GM19099 (cell line): ENCODE measurements around the gene PRR33.

ENCODE experiments used
- POLR2A ChIP-seq: IDR thresholded peaks from 3 replicates; pipeline ENCODE4 v1.6.1; 2011; ENCODE audit warnings: low read depth; ENCODE audit not compliant: insufficient read length; ENCODE audit errors: extremely low read depth

The PRR33 gene

DNA sequence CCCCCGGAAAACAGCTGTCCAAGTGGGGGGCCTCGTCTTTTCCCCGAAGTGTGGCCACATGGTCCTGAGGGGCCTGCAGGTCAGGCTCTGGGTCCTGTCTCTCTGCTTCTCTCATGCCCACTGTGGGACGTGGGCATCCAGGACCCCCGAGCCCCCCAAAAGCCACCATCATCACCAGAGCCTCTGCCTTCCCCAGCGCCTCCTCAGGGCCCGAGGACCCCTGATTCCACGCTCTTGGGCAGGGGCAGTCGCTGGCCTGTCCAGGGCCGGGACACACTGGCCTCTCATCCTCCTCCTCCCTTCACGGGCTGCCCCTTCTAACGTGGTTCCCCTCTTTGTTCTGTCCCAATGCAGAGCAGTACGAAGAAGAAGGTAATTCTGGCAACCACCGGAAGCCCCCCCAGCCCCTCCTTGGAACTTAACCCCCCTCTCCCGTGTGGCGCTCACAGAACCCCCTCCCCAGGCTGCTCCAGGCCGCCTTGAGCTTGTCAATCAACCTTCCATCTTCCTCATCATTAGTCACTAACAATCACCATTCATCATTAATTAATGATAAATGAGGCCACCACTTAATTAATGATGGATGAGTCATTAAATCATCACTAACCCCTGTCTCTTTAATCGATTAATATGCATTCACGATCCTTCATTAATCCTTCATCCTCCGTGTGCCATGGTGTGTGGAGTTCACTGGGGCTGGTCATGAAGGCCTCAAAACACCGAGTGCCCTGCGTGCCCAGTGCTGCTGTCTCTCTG is 31.7 kb upstream of the PRR33 start:
- TF ChIP-seq POLR2A = no peak

DNA sequence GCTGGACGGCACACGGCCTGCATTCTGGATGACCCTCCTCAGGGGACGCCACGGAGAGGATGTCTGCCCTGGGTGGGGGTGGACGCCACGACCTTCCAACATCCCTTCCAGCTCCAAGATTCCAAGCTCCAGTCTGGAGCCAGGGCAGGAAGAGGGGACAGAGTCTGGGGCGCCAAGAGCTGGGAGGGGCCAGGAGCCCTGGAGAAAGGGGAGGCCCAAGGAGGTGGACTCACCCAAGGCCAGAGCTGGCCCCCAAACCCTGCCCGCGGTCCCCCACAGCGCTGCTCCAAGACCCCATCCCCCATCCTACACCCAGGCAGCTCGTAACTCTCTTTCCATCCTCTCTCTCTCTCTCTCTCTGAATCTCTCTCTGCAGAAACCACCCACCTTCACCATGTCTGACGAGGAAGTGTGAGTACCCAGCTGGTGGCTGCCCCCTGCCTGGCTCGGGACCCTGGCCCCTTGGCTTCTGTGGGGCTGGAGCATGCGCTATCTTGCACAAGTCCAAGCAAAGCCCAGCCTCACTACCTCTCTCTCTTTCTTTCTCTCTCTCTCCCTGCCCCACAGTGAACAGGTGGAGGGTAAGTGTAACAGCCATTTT is 30.9 kb upstream of the PRR33 start:
- TF ChIP-seq POLR2A = no peak

DNA sequence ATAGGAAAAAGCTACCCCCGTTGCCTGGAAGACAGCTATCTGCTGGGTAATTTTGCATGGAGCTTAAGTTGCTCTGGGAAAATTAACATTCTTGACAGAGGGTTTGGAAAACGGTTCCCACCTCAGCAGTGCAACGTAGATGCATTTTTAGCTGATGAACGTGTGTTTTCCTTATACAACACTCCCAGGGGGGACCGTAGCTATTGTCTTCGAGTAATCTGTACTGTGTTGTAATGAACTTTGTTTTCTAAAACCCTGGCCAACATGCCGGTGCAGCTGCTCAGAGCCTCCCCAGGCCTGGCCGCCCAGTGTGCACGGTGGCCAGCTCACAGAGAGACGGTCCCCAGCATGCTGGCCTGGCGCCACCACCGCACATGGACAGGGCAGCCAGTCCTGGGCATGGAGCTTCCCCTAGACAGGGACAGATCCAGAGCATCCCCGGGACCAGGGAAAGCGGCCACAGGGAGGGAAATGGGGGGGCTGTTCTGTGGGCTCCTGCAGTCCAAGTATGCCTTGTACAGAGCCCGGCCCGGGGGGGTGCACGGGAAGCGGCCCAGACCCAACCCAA is 30.0 kb upstream of the PRR33 start:
- TF ChIP-seq POLR2A = no peak

DNA sequence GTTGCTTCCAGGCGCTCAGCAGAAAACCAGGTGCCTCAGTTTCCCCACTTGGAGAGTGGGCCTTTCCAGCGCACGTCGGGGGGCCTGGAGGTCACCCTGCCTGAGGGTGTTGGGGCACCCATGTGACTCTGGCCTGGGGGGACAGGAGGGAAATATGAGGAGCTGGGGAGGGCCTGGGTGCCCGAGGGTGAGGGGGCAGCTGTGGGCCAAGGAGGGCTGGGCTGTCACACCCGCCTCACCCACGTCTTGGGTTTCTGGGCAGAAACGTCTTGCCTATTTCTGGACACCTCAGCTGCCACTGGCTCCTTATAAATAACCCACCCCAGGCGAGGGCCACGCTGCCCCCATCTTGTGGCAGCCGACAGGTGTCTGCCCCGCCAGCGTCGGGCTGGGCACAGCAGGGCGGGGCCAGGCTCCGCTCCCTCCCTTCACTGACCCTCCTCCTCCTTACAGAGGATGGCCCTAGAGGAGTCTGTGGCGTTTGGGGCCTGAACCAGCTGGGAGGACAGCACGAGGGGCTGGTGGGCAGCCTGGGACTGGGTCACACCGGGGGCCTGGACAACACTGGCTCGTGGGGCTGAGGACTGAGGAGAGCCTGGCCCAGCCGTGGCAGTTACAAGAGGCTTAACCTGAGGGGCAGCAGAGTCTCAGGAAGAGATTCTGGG is 29.3 kb upstream of the PRR33 start:
- TF ChIP-seq POLR2A = no peak

DNA sequence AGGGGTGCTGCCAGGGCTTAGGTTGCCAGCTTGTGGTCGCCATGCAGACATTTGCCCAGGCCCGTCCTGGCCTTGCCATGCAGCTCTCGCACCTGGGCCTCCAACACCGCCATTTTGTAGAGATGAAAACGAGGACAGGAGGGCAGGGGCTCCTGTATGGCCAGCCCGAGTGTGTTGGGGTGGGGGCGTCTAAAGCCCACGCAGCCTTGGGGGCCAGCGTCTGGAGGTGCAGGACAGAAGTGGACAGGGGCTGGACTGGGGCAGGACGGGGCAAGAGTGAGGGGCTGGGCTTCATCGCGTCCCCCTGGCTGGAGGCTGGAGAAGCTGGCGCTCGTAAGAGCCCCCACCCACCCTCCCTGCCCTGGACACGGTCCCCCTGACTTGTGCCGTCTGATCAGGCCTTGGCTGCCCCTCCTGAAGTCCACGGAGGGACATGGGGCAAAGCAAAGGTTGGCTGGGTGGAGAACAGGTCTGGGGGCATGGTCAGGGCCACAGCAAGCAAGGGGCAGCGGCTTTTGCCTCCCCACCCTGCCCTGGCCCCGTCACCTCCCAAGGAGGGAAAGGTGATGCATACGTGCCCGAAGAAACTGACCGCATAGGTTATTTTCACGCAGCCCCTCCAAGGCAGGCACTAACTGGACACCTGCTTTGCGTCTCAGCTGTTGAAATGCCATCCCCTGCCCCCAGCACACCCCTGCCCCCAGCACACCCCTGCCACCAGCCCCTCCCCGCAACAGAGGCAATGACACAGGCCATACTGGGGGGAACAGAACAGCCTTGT is 28.6 kb upstream of the PRR33 start:
- TF ChIP-seq POLR2A = no peak

DNA sequence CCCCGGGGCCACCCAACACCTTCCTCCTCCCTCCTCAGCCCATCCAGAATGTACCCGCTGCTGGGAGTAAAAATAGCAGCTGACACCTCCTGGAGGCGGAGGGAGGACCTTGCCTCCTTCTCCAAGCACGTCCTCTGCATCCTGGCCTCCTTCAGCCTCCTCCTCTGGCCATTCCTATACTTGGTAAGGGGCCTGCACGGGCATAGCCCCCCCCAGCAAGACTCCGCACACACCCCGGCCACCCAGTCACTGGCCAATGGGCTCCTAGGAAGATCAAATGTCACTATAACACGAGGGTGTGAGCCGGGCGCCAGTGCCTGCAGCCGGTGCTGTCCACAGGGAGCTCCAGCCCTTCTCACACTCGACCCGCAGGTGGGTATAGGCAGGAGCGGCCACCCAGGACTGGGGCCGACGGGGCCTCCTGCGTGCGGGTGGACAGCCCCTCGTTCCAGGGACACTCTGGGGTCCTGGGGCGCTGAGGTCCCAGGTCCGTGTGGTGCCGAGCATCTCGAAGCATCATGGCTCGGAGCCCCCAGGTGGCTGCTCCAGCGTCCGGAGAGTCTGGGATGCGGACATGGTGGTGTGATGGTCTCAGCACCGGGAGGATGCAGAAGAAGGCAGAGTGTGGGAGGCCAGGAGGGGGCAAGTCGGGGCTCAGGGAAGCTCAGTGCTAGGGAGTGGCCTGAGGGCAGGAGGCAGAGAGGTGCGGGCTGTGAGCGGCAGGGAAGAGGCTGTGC is 27.9 kb upstream of the PRR33 start, which contains the start of gene TNNT3:
TNNT3 (plus strand) TSS at position 313 of the 737 bp plus-strand sequence. CDS start 3,172 bp downstream, outside the sequence.
- no peak for TF ChIP-seq POLR2A

DNA sequence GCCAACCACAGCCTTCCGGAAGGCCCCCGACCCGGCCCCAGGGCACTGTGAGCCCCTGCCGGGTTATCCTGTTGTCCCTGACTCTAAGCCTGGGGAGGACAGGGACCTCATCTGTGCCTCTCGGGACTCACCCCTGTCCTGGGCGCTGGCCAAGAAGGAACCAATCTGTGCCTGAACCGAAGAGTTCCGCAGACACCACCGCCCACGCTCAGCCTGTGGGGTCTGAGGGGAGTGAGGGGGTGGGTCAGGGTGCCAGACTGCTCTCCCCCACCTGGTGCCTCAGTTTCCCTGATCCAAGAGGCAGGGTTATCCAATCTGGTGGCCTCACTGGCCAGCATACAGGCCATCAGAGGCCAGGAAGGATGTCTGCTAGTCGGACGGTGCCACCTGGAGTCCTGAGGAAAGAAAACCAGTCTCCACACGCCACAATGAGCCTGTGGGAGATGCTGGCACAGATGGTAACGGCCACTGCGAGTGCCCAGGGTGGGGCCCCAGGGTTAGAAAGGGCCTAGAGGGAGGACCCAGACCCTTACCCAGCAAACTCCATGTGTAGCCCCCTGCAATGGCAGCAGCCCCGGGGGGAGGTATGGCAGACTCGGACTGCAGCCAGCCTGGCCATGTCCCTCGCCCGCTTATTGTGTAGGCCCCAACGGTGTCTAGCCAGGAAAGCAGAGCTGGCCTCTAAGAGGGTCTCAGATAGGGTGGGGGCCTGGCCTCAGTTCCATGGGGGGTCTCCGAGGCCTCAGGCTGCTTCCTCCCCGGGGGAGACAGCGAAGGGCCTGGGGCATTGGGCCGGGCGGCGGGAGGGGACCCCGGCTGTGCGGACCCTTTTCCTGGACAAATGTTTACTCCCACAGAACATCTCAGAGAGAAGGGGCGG is 27.0 kb upstream of the PRR33 start:
- no peak for TF ChIP-seq POLR2A

DNA sequence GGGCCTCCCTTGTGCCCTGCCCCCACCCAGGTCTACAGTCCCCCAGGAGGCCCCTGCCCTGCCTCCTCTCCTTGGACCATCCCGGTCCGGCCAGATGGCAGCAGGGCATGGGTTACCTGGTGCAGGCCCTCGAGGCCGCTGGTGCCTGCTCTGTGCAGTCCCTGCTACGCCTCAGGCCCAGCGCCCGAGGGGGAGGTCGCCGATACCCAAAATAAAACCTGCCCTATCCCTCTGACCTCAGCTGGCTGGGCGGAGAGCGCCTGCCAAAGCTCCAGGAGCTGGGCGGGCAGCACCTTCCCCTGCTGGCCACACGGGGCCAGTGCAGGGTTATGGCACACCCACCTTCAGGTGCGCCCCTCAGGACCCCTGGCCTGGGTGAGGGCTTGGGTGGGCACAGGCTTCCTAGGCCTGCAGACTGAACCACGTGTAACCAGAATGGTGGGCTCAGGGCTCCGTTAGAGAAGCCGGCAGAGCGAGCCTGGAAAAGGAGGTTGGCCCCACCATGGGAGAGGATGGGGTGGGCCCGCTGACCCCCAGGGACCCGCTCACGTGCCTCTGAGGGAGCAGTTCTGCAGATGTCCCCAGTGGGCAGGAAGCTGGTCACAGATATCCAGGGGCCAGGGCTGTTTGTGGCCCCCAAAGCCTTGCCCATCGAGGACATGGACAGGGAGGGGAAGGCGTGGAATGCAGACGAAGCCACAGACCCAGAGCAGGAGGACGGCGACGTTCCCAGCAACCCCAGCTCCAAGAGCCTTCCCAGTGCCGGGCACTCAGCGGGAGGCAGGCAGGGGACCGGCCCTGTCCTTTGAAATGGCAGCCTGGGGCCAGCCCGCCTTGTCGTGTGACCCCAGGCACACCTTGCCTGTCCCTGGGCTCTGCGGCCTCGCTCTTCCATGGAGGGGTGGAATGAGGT is 26.1 kb upstream of the PRR33 start:
- no peak for TF ChIP-seq POLR2A

DNA sequence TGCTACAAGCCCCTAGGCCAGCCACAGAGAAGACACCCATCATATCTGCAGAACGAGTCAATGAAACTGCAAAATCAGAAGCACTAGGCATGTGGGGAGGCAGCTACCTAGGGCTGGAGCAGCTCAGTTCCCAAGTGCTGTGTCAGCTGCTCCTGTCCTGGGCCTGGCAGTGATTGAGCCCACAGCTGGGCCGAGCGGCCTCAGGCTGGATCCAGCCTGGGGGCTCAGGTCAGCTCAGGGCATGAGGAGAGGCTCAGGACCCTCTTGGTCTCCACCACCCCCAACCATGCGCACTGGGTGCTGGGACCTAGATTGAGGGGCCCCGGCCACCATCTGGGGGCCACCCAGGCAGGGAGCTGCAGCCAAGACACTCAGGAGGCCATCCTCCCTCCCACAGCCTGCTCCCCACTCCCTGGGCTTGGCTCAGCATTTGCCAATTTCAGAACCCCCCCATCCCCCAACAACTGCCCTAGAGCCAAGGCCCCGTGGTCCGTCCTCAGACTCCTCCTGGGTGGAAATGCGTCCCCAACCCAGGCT is 25.4 kb upstream of the PRR33 start:
- no peak for TF ChIP-seq POLR2A

DNA sequence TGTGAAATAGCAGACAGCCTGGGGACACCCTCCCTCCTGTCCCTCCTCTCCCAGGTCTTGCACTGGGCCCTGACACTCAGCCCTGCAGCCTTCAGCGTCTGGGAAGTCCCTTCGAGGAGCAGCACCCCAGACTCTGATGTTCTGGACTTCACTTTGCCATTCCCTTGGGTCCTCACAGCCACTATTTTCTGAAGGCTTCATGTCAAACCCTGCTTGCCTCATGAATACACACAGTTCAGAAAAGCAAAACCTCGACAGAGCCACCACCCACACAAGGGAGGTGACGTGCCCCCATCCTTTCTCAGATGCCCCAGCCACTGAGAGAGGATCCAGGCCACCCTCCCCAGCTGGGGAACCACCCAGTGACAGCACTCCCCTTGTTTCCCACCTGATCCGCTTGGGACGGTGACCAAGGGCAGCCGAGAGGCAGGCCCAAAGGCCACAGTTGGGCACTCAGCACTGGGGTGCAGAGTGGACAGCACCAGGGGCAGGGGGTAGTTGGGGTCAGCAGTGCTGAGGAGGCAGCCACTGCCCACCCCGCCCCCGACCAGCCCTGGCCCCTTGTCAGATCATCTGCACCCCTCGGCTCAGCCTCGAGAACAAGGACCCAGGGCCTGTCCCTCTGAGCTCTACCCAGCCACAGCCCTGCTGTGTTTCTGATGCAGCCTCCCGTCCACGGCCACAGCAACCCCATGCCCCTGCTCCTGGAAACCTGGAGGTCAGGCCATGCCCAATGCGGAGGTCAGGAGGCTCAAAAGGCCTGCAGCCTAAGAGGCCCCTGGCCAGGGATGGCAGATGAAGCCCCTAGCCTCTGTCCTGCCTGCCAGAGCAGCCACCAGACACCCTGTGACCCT is 24.7 kb upstream of the PRR33 start:
- TF ChIP-seq POLR2A = peak; percentile 28

DNA sequence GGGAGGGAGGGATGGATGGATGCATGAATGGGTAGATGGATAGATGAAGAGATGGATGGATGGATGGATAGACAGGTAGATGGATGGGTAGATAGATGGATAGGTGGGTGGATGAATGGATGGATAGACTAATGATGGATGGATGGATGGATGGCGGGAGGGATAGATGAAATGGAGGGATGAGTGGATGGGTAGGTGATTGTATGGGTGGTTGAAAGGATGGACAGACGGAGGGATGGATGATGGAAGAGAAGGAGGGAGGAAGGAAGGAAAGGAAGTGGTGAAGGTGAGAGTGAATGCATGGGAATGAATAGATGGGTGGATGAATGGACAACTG is 24.1 kb upstream of the PRR33 start:
- TF ChIP-seq POLR2A = no peak

DNA sequence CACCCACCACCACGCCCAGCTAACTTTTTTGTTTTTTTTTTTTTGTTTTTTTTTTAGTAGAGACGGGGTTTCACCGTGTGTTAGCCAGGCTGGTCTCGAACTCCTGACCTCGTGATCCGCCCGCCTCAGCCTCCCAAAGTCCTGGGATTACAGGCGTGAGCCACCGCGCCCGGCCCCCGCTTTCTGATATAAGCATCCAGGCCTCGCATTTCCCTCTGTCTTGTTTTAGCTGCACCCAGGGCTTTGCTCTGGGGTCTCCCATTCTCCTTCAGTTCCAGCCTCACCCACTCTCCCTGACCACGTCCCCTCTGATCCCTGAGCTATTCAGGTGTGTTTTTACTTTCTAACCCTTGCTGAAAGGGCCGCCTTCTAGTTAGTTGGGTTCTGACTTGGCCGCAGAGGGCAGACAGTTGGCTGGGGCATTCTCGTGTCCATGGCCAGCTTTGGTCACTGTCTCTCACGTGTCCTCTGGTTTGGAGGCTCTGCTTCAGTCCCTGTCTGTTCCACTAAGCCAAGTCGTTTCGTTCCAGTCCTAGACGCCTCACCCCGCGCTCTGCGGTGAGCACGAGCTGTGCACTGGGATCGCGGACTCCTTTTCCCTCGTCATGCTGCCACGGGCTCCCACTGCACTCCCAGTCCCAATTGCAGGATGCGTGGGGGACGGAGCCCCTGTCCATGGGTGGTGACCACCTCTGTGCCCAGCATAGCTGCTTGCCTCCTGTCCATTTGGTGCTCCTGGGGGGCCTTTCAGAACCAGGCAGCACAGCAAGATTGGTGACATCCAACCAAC is 21.8 kb upstream of the PRR33 start:
- TF ChIP-seq POLR2A = no peak
